B cell (primary cell): ENCODE measurements around the gene STAB1. TPM values are rescaled to one million over a fixed set of nuclear protein-coding genes. Genes with fewer than 3 reads are reported as not detected.

Experiments used
- ATAC-seq: fragments of 200-7000 bp; cut with Tn5 transposase; one replicate; pipeline ENCODE4 v1.10.0; 2021; ENCODE audit warnings: low read depth, mild to moderate bottlenecking, moderate number of reproducible peaks, moderate library complexity
- CTCF ChIA-PET: fragments of 350-600 bp; sonication (Branson Sonifier 250); formaldehyde crosslinking; loops from one replicate; lab custom pipeline; 2021; ENCODE audit warnings: antibody characterized with exemption, inconsistent platforms; lab: Charles Lee
- POLR2A ChIA-PET: fragments of 350-600 bp; sonication (Branson Sonifier 250); formaldehyde crosslinking; loops from one replicate; lab custom pipeline; 2021; ENCODE audit warnings: antibody characterized with exemption; lab: Charles Lee
- DNase-seq: peaks from one replicate; pipeline ENCODE4 v3.0.0; 2013
- H2AFZ ChIP-seq: 2 replicates; pipeline ENCODE4 v1.6.1; 2012; ENCODE audit warnings: mild to moderate bottlenecking, low read depth, low read length; ENCODE audit not compliant: insufficient read depth, poor library complexity, severe bottlenecking
- H3K27ac ChIP-seq, 2 donors: 1 replicate in 1 of 2; 2 replicates in 1 of 2; pipeline ENCODE4 v1.5.1; 2012 to 2013; ENCODE audit warnings: low read length in 2 of 2, mild to moderate bottlenecking in 2 of 2, moderate library complexity in 1 of 2
- H3K27me3 ChIP-seq, 4 experiments: fragments of 200-600 bp in 1 of 4; sonication (generic) in 1 of 4; replicated peaks in 1 of 4; 1 replicate in 2 of 4; 2 replicates in 2 of 4; pipeline versions ENCODE4 v1.6.1 to v1.7.0; 2013 to 2016; ENCODE audit warnings: low read length in 3 of 4, mild to moderate bottlenecking in 2 of 4, mixed read lengths in 1 of 4, moderate library complexity in 1 of 4; ENCODE audit not compliant: insufficient read depth in 4 of 4, control insufficient read depth in 3 of 4; ENCODE audit errors: control extremely low read depth in 1 of 4
- H3K36me3 ChIP-seq, 2 experiments: replicated peaks in 1 of 2; 1 replicate in 1 of 2; 2 replicates in 1 of 2; pipeline versions ENCODE4 v1.6.1 to v1.7.1; 2013; ENCODE audit warnings: low read length in 1 of 2; ENCODE audit not compliant: insufficient read depth in 2 of 2, control insufficient read depth in 1 of 2; ENCODE audit errors: control extremely low read depth in 1 of 2, extremely low read depth in 1 of 2
- H3K4me1 ChIP-seq, 2 donors: fragments of 200-600 bp in 1 of 2; sonication (generic) in 1 of 2; 1 replicate in 1 of 2; 2 replicates in 1 of 2; pipeline versions ENCODE4 v1.5.1 to v1.6.1; 2013 to 2017; ENCODE audit warnings: low read length in 2 of 2; ENCODE audit not compliant: control insufficient read depth in 2 of 2, insufficient read depth in 2 of 2
- H3K4me2 ChIP-seq: replicated peaks from 2 replicates; pipeline ENCODE3; 2012; ENCODE audit warnings: mild to moderate bottlenecking, low read depth, low read length; ENCODE audit not compliant: poor library complexity, severe bottlenecking
- H3K4me3 ChIP-seq, 5 experiments: fragments of 200-600 bp in 1 of 5; sonication (generic) in 1 of 5; 1 replicate in 3 of 5; 2 replicates in 2 of 5; pipeline versions ENCODE4 v1.5.1 to v1.7.0; 2011 to 2016; ENCODE audit warnings: low read length in 4 of 5, mild to moderate bottlenecking in 4 of 5, low read depth in 2 of 5, control low read depth in 1 of 5, moderate library complexity in 1 of 5; ENCODE audit not compliant: insufficient read depth in 1 of 5; ENCODE audit errors: control extremely low read depth in 1 of 5, extremely low read depth in 1 of 5
- H3K79me2 ChIP-seq: fragments of 200-600 bp; sonication (generic); one replicate; pipeline ENCODE4 v1.6.0; 2016; ENCODE audit warnings: low read length; ENCODE audit not compliant: control insufficient read depth, insufficient read depth
- H3K9ac ChIP-seq: fragments of 200-600 bp; sonication (generic); 2 replicates; pipeline ENCODE4 v1.6.1; 2017; ENCODE audit warnings: mild to moderate bottlenecking, low read length, moderate library complexity
- H3K9me3 ChIP-seq, 3 donors: one replicate each; pipeline versions ENCODE4 v1.6.1 to v1.7.1; 2013; ENCODE audit warnings: low read length in 2 of 3; ENCODE audit not compliant: control insufficient read depth in 2 of 3, insufficient read depth in 1 of 3; ENCODE audit errors: control extremely low read depth in 1 of 3
- H4K20me1 ChIP-seq: 2 replicates; pipeline ENCODE4 v1.6.0; 2012; ENCODE audit warnings: mild to moderate bottlenecking, low read length; ENCODE audit not compliant: insufficient read depth, control insufficient read depth, poor library complexity, severe bottlenecking
- H3K27ac Mint-ChIP-seq: one replicate; pipeline ENCODE4 v1.8.0; 2021; ENCODE audit warnings: mixed read lengths
- H3K27me3 Mint-ChIP-seq: one replicate; pipeline ENCODE4 v1.8.0; 2021; ENCODE audit warnings: mixed read lengths
- H3K4me1 Mint-ChIP-seq: one replicate; pipeline ENCODE4 v1.8.0; 2021; ENCODE audit warnings: mixed read lengths
- H3K4me3 Mint-ChIP-seq: one replicate; pipeline ENCODE4 v1.8.0; 2021; ENCODE audit warnings: mixed read lengths
- H3K9me3 Mint-ChIP-seq: one replicate; pipeline ENCODE4 v1.8.0; 2022; ENCODE audit warnings: mixed read lengths; ENCODE audit not compliant: insufficient read depth
- EZH2 ChIP-seq: IDR thresholded peaks from 2 replicates; pipeline ENCODE4 v1.6.1; 2012; ENCODE audit warnings: borderline replicate concordance, low read depth, mild to moderate bottlenecking, moderate library complexity, low read length; ENCODE audit not compliant: insufficient read depth, poor library complexity, severe bottlenecking
- WGBS: methylation state at CpG from one replicate; pipeline ENCODE4 v1.1.5; 2013; ENCODE audit warnings: missing lambda C conversion rate; ENCODE audit not compliant: insufficient coverage; 5-methylcytosine and 5-hydroxymethylcytosine counted together
- intact Hi-C: fragments of 100-400 bp; cut with micrococcal nuclease; formaldehyde crosslinking; loops from one replicate; pipeline ENCODE4 v1.10.0; 2022
- polyA plus RNA-seq: library from polyadenylated mRNA; depleted of rRNA; stranded (reverse); fragments of >200 nt; gene quantifications from 2 replicates; pipeline ENCODE4 v1.2.3, GENCODE V29; 2012
- total RNA-seq, 2 donors: library from RNA; stranded (reverse); fragments of 120-200 nt in 1 of 2; gene quantifications; 1 replicate in 1 of 2; 2 replicates in 1 of 2; pipeline versions ENCODE4 v1.2.3 to v1.2.4, GENCODE V29; 2013 to 2022
- TF ChIP-seq, protein P1 (sequence below): fragments of 200-600 bp; IDR thresholded peaks from one replicate; pipeline ENCODE4 v1.8.0; 2022; ENCODE audit warnings: antibody characterized with exemption, mild to moderate bottlenecking

Gene STAB1
- total and polyA plus RNA-seq, 2 donors (not counting 1 experiment from before 2014, with no cell fraction given): 3.8 to 4.5 TPM

DNA sequence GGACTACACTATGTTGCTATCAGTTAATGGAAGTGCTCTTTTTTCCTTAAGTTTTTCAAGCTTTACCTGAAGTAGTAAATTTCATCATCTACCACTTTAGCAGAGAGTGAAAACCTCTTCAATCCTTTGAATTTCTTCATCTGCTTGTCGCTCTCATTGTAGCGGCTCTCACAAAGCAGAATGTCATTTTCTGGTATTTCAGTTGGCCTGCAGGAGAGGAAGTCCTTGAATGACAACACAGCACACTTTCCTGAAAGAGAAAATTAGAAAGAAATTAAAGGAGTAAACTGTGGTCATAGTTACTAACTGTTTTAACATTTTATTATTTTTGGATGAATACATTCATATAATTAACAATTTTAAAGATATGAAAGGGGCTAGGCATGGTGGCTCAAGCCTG, 68.8 kb downstream of the STAB1 start:
- ChIA-PET CTCF (no interaction called here), POLR2A (no interaction called here)
- H2AFZ ChIP-seq: no peak overlapping the region
- Mint-ChIP-seq H3K4me3 (no peak overlapping the region), H3K4me1 (no peaks in the 10 kb centered on the region), H3K27me3 (no peaks in the 10 kb centered on the region), H3K27ac (no peak overlapping the region), H3K9me3 (no peaks in the 10 kb centered on the region)
- DNase-seq: no peak
- H3K27me3 ChIP-seq: no peaks in the 10 kb centered on the region
- peaks cover 4 to 61% of the 10 kb centered on the region in 2 experiments for H3K36me3 ChIP-seq
- H3K27ac ChIP-seq: no peak overlapping the region
- no peaks in the 10 kb centered on the region for H3K4me1 ChIP-seq
- no peaks in the 10 kb centered on the region for H3K9me3 ChIP-seq
- intact Hi-C loops: no loop called here
- no peak for ATAC-seq
- no peak overlapping the region for H3K4me3 ChIP-seq
- no peak overlapping the region for H3K4me2 ChIP-seq
- no peak overlapping the region for H3K9ac ChIP-seq
- no peaks in the 10 kb centered on the region for H4K20me1 ChIP-seq
- H3K79me2 ChIP-seq: peaks cover 11% of the 10 kb centered on the region
- TF ChIP-seq EZH2: no peak
- WGBS: no CpG with 5 or more reads among the region's 2 CpGs

DNA sequence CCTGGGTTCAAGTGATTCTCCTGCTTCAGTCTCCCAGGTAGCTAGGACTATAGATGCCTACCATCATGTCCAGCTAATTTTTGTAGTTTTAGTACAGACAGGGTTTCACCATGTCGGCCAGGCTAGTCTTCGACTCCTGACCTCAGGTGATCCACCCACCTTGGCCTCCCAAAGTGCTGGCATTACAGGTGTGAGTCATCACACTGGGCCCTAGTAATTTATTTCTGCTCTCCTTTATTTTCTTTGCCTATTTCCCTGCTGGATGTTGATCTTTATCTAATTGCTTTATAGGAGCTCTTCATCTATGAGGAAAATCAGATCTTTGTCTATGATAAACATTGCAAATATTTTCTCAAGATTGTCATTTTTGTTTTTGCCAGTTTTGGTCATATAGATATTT, 72.9 kb downstream of the STAB1 start:
- H3K4me3 Mint-ChIP-seq: no peak overlapping the region
- H3K27ac ChIP-seq: no peak overlapping the region
- H3K9me3 Mint-ChIP-seq: no peaks in the 10 kb centered on the region
- TF ChIP-seq, protein P1, sequence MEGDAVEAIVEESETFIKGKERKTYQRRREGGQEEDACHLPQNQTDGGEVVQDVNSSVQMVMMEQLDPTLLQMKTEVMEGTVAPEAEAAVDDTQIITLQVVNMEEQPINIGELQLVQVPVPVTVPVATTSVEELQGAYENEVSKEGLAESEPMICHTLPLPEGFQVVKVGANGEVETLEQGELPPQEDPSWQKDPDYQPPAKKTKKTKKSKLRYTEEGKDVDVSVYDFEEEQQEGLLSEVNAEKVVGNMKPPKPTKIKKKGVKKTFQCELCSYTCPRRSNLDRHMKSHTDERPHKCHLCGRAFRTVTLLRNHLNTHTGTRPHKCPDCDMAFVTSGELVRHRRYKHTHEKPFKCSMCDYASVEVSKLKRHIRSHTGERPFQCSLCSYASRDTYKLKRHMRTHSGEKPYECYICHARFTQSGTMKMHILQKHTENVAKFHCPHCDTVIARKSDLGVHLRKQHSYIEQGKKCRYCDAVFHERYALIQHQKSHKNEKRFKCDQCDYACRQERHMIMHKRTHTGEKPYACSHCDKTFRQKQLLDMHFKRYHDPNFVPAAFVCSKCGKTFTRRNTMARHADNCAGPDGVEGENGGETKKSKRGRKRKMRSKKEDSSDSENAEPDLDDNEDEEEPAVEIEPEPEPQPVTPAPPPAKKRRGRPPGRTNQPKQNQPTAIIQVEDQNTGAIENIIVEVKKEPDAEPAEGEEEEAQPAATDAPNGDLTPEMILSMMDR: no peak
- TF ChIP-seq EZH2: no peak
- H3K27me3 ChIP-seq: no peaks in the 10 kb centered on the region
- no peak overlapping the region for H3K9ac ChIP-seq
- H3K27ac Mint-ChIP-seq: no peak overlapping the region
- H4K20me1 ChIP-seq: no peaks in the 10 kb centered on the region
- no peaks in the 10 kb centered on the region for H3K27me3 Mint-ChIP-seq
- no peak overlapping the region for H3K4me3 ChIP-seq
- no peak for DNase-seq
- ChIA-PET POLR2A (no interaction called here), CTCF (no interaction called here)
- H3K79me2 ChIP-seq: no peaks in the 10 kb centered on the region
- H3K9me3 ChIP-seq: no peaks in the 10 kb centered on the region
- H3K36me3 ChIP-seq: peaks cover 3 to 30% of the 10 kb centered on the region in 2 experiments
- H3K4me1 ChIP-seq: no peaks in the 10 kb centered on the region
- no peaks in the 10 kb centered on the region for H3K4me1 Mint-ChIP-seq
- intact Hi-C loops: no loop called here
- no peak overlapping the region for H2AFZ ChIP-seq
- no peak for ATAC-seq
- H3K4me2 ChIP-seq: no peak overlapping the region
- WGBS: 93% methylated on average over 2 of the region's 2 CpGs
